Measurements from ENCODE around the gene PHOX2B.
"Not testable (repeated sequence)": the region's sequence is repeated elsewhere in the genome, so short reads cannot be mapped to it uniquely, and the experiment has no call there.

The PHOX2B gene

GRCh38 chr4:41746440-41747229, 1.9 kb downstream of the PHOX2B start:
- Histone ChIP-seq H3K27me3 (ENCODE audit: control insufficient read depth in 1 of 2, insufficient read depth in 2 of 2, low read length in 2 of 2) (peaks cover 33 to 76% of the 10 kb centered on the region in 2 donors), H3K4me1 (ENCODE audit: insufficient read depth, low read length) (no peaks in the 10 kb centered on the region), H3K4me3 (ENCODE audit: low read depth in 1 of 2, low read length in 2 of 2) (no peak overlapping the region), H3K36me3 (ENCODE audit: insufficient read depth, low read length) (no peaks in the 10 kb centered on the region), H3K9me3 (ENCODE audit: low read length) (no peaks in the 10 kb centered on the region), H3K9ac (ENCODE audit: low read length) (no peak overlapping the region), H3K27ac (ENCODE audit: low read depth, low read length) (no peak overlapping the region)

- Histone ChIP-seq H3K4me1 (ENCODE audit: insufficient read depth, low read length) (no peaks in the 10 kb centered on the region), H3K4me3 (ENCODE audit: low read depth in 1 of 2, low read length in 2 of 2) (no peak overlapping the region), H3K9ac (ENCODE audit: low read length) (no peak overlapping the region), H3K36me3 (ENCODE audit: insufficient read depth, low read length) (no peaks in the 10 kb centered on the region), H3K27me3 (ENCODE audit: control insufficient read depth in 1 of 2, insufficient read depth in 2 of 2, low read length in 2 of 2) (peaks cover 33 to 70% of the 10 kb centered on the region in 2 donors), H3K9me3 (ENCODE audit: low read length) (no peaks in the 10 kb centered on the region), H3K27ac (ENCODE audit: low read depth, low read length) (no peak overlapping the region)
Measured at GRCh38 chr4:41746025-41746439, 2.5 kb downstream of the PHOX2B start.

GRCh38 chr4:41745292-41746024, 3.1 kb downstream of the PHOX2B start:
- Histone ChIP-seq H3K9me3 (ENCODE audit: low read length) (no peaks in the 10 kb centered on the region), H3K4me1 (ENCODE audit: insufficient read depth, low read length) (no peaks in the 10 kb centered on the region), H3K9ac (ENCODE audit: low read length) (no peak overlapping the region), H3K27ac (ENCODE audit: low read depth, low read length) (no peak overlapping the region), H3K36me3 (ENCODE audit: insufficient read depth, low read length) (no peaks in the 10 kb centered on the region), H3K4me3 (ENCODE audit: low read depth in 1 of 2, low read length in 2 of 2) (no peak overlapping the region), H3K27me3 (ENCODE audit: control insufficient read depth in 1 of 2, insufficient read depth in 2 of 2, low read length in 2 of 2) (peaks cover 30 to 64% of the 10 kb centered on the region in 2 donors)

GRCh38 chr4:41744572-41745291, 3.8 kb downstream of the PHOX2B start:
- no peak overlapping the region for H3K27ac ChIP-seq (ENCODE audit: low read depth, low read length)
- no peak overlapping the region for H3K9ac ChIP-seq (ENCODE audit: low read length)
- no peaks in the 10 kb centered on the region for H3K4me1 ChIP-seq (ENCODE audit: insufficient read depth, low read length)
- no peaks in the 10 kb centered on the region for H3K9me3 ChIP-seq (ENCODE audit: low read length)
- no peak overlapping the region for H3K4me3 ChIP-seq (ENCODE audit: low read depth in 1 of 2, low read length in 2 of 2)
- peaks cover 25 to 58% of the 10 kb centered on the region in 2 donors for H3K27me3 ChIP-seq (ENCODE audit: control insufficient read depth in 1 of 2, insufficient read depth in 2 of 2, low read length in 2 of 2)
- H3K36me3 ChIP-seq (ENCODE audit: insufficient read depth, low read length) = no peaks in the 10 kb centered on the region

- peaks cover 8 to 30% of the 10 kb centered on the region in 2 donors for H3K27me3 ChIP-seq (ENCODE audit: control insufficient read depth in 1 of 2, insufficient read depth in 2 of 2, low read length in 2 of 2)
- H3K27ac ChIP-seq (ENCODE audit: low read depth, low read length) = no peak overlapping the region
- H3K4me3 ChIP-seq (ENCODE audit: low read depth in 1 of 2, low read length in 2 of 2) = no peak overlapping the region
- H3K4me1 ChIP-seq (ENCODE audit: insufficient read depth, low read length) = no peaks in the 10 kb centered on the region
- no peak overlapping the region for H3K9ac ChIP-seq (ENCODE audit: low read length)
- no peaks in the 10 kb centered on the region for H3K9me3 ChIP-seq (ENCODE audit: low read length)
- no peaks in the 10 kb centered on the region for H3K36me3 ChIP-seq (ENCODE audit: insufficient read depth, low read length)
Measured at GRCh38 chr4:41741354-41741753, 7.2 kb downstream of the PHOX2B start.

- not testable (repeated sequence) for H3K9ac ChIP-seq (ENCODE audit: low read length); H3K9me3 ChIP-seq (ENCODE audit: low read length); H3K36me3 ChIP-seq (ENCODE audit: insufficient read depth, low read length); H3K4me1 ChIP-seq (ENCODE audit: insufficient read depth, low read length); H3K27me3 ChIP-seq (ENCODE audit: control insufficient read depth in 1 of 2, insufficient read depth in 2 of 2, low read length in 2 of 2); H3K27ac ChIP-seq (ENCODE audit: low read depth, low read length); H3K4me3 ChIP-seq (ENCODE audit: low read depth in 1 of 2, low read length in 2 of 2)
Measured at GRCh38 chr4:41737491-41737890, 11.0 kb downstream of the PHOX2B start.

GRCh38 chr4:41734371-41734770, 14.2 kb downstream of the PHOX2B start:
- Histone ChIP-seq H3K9me3 (ENCODE audit: low read length) (no peaks in the 10 kb centered on the region), H3K9ac (ENCODE audit: low read length) (no peak overlapping the region), H3K4me1 (ENCODE audit: insufficient read depth, low read length) (no peaks in the 10 kb centered on the region), H3K36me3 (ENCODE audit: insufficient read depth, low read length) (no peaks in the 10 kb centered on the region), H3K27ac (ENCODE audit: low read depth, low read length) (no peak overlapping the region), H3K27me3 (ENCODE audit: control insufficient read depth in 1 of 2, insufficient read depth in 2 of 2, low read length in 2 of 2) (no peaks in the 10 kb centered on the region), H3K4me3 (ENCODE audit: low read depth in 1 of 2, low read length in 2 of 2) (no peak overlapping the region)

- H3K27me3 ChIP-seq (ENCODE audit: control insufficient read depth in 1 of 2, insufficient read depth in 2 of 2, low read length in 2 of 2) = no peaks in the 10 kb centered on the region
- H3K9me3 ChIP-seq (ENCODE audit: low read length) = no peaks in the 10 kb centered on the region
- no peaks in the 10 kb centered on the region for H3K36me3 ChIP-seq (ENCODE audit: insufficient read depth, low read length)
- H3K4me3 ChIP-seq (ENCODE audit: low read depth in 1 of 2, low read length in 2 of 2) = no peak overlapping the region
- H3K9ac ChIP-seq (ENCODE audit: low read length) = no peak overlapping the region
- H3K4me1 ChIP-seq (ENCODE audit: insufficient read depth, low read length) = no peaks in the 10 kb centered on the region
- H3K27ac ChIP-seq (ENCODE audit: low read depth, low read length) = no peak overlapping the region
Measured at GRCh38 chr4:41731569-41732126, 16.9 kb downstream of the PHOX2B start.

- Histone ChIP-seq H3K9ac (ENCODE audit: low read length) (no peak overlapping the region), H3K27me3 (ENCODE audit: control insufficient read depth in 1 of 2, insufficient read depth in 2 of 2, low read length in 2 of 2) (no peaks in the 10 kb centered on the region), H3K27ac (ENCODE audit: low read depth, low read length) (no peak overlapping the region), H3K9me3 (ENCODE audit: low read length) (no peaks in the 10 kb centered on the region), H3K4me3 (ENCODE audit: low read depth in 1 of 2, low read length in 2 of 2) (no peak overlapping the region), H3K4me1 (ENCODE audit: insufficient read depth, low read length) (no peaks in the 10 kb centered on the region), H3K36me3 (ENCODE audit: insufficient read depth, low read length) (no peaks in the 10 kb centered on the region)
Measured at GRCh38 chr4:41728573-41728913, 20.0 kb downstream of the PHOX2B start.

GRCh38 chr4:41727861-41728572, 20.5 kb downstream of the PHOX2B start:
- Histone ChIP-seq H3K9ac (ENCODE audit: low read length) (no peak overlapping the region), H3K36me3 (ENCODE audit: insufficient read depth, low read length) (no peaks in the 10 kb centered on the region), H3K27ac (ENCODE audit: low read depth, low read length) (no peak overlapping the region), H3K27me3 (ENCODE audit: control insufficient read depth in 1 of 2, insufficient read depth in 2 of 2, low read length in 2 of 2) (no peaks in the 10 kb centered on the region), H3K4me3 (ENCODE audit: low read depth in 1 of 2, low read length in 2 of 2) (no peak overlapping the region), H3K4me1 (ENCODE audit: insufficient read depth, low read length) (no peaks in the 10 kb centered on the region), H3K9me3 (ENCODE audit: low read length) (no peaks in the 10 kb centered on the region)

- Histone ChIP-seq H3K27me3 (ENCODE audit: control insufficient read depth in 1 of 2, insufficient read depth in 2 of 2, low read length in 2 of 2) (no peaks in the 10 kb centered on the region), H3K9me3 (ENCODE audit: low read length) (no peaks in the 10 kb centered on the region), H3K9ac (ENCODE audit: low read length) (no peak overlapping the region), H3K36me3 (ENCODE audit: insufficient read depth, low read length) (no peaks in the 10 kb centered on the region), H3K4me1 (ENCODE audit: insufficient read depth, low read length) (no peaks in the 10 kb centered on the region), H3K27ac (ENCODE audit: low read depth, low read length) (no peak overlapping the region), H3K4me3 (ENCODE audit: low read depth in 1 of 2, low read length in 2 of 2) (no peak overlapping the region)
Measured at GRCh38 chr4:41725254-41725653, 23.3 kb downstream of the PHOX2B start.

All from muscle layer of colon (tissue), 2 donors.